Measurements from ENCODE around the gene CCDC107. TPM values are rescaled to one million over a fixed set of nuclear protein-coding genes. Genes with fewer than 3 reads are reported as not detected.

CCDC107 gene
- total and polyA plus RNA-seq, 9 donors, result 14.6 to 29.8 (median 17.9) TPM

DNA sequence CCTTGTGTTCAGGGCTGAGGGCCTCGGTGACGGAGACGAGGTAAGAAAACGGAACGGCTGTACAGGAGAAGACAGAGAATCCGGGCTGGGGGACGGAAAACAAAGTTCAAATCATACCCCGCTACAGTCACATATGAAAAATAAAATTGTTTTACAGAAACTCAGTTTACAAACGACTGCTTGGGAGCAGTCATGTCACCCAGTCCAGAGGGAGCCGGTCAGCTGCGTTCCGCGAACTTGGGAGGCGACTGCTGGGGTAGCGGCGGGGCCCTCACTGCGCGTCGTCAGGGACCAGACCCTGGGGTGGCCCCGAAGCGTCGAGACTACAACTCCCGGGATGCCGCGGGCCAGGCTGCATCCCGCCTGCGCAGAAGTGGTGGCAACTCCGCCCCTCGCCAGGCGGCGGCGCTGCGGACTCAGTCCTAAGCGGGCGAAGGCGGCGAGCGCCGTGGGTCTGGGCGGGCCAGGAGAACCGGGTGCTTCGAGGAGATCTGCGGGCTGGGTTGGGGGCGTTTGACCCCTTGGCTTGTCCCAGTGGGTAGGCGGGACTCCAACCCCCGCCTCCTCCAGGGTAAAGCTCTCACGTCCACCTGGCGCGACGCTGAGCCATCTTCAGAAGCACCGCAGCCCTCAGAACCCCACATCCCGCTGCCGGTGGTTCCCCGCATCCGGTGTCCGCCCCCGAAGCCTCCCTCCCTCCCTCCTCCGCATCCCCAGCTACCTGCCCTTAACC, 11.4 kb upstream of the CCDC107 start:
- 0 to 1% (median 1%) methylated on average over 32 to 58 of the region's 58 CpGs for WGBS, 3 donors
- H3K27ac ChIP-seq, result peak overlapping the region; percentile 48 to 78
- peaks cover 3% of the 10 kb centered on the region for H3K4me1 ChIP-seq (ENCODE audit: insufficient read depth)
- peak; percentile 93 to 97 (median 95) for DNase-seq
- H3K9me3 ChIP-seq, result no peaks in the 10 kb centered on the region
- intact Hi-C loops (cut with DNase I), result loop anchor here in 2 of 4 donors (2.0 to 10.0 kb wide), 3 partner anchors 39 to 238 kb away; partner anchors contain the start of gene TESK1 (in 2 of the 2)
- no peaks in the 10 kb centered on the region for H3K36me3 ChIP-seq
- no peak for TF ChIP-seq EP300 (IDR thresholded peaks at IDR 0.05)
- TF ChIP-seq, protein P1, sequence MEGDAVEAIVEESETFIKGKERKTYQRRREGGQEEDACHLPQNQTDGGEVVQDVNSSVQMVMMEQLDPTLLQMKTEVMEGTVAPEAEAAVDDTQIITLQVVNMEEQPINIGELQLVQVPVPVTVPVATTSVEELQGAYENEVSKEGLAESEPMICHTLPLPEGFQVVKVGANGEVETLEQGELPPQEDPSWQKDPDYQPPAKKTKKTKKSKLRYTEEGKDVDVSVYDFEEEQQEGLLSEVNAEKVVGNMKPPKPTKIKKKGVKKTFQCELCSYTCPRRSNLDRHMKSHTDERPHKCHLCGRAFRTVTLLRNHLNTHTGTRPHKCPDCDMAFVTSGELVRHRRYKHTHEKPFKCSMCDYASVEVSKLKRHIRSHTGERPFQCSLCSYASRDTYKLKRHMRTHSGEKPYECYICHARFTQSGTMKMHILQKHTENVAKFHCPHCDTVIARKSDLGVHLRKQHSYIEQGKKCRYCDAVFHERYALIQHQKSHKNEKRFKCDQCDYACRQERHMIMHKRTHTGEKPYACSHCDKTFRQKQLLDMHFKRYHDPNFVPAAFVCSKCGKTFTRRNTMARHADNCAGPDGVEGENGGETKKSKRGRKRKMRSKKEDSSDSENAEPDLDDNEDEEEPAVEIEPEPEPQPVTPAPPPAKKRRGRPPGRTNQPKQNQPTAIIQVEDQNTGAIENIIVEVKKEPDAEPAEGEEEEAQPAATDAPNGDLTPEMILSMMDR (IDR thresholded peaks at IDR 0.05), result peak; percentile 96 to 99 (median 98)
- peak; percentile 88 for TF ChIP-seq POLR2A (IDR thresholded peaks at IDR 0.05)
- no peaks in the 10 kb centered on the region for H3K27me3 ChIP-seq
- peak overlapping the region; percentile 42 for H3K4me3 ChIP-seq

DNA sequence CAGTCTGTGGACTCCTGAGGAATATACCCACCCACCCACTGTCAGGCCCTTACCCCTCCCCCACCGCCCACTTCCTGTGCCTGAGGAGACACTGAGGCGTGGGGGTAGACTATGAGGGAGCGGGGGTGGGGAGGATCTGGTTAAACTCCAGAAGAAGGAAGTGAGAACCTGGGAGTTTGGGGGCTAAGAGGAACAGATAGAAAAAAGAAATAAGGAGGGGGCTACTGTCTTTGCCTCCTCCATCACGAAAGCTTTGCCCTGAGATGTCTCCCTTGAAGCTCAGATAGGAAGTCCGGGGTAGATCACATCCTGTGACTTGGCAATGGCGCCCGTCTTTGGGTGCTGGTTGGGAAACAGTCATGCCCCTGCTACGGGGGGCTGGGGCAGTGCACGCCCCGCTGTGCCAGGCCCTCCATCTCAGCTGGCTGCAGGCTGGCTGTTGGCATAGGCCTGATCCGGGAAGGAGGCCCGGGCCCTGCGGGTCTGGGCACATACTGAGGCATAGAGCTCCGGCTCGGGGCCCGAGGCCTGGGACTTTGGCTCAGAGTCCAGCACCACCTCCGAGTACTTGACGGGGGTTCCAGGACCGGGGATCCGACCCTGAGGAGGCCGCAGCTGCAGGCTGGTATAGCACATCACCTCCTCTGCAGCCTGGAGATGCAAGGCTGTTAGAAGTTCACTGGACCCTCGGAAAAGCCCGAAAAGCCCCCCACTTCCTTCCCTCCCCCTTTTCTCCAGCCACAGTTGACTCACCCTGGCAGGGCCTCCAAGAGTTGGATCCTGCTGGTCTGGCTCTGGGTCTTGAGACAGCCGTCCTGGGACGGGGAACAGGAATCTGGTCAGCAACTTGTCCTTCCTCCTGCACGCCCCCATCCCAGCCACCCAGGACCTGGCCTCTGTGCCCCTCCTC, 8.4 kb upstream of the CCDC107 start:
- DNase-seq, result peak in 1 of 5 donors; percentile 37
- intact Hi-C loops (cut with DNase I), result loop anchor here in 1 of 4 donors (5.0 to 10.0 kb wide), 4 partner anchors 42 to 235 kb away; partner anchors contain the start of genes RUSC2 and TESK1
- Histone ChIP-seq H3K9me3 (no peaks in the 10 kb centered on the region), H3K4me1 (ENCODE audit: insufficient read depth) (peaks cover 3% of the 10 kb centered on the region), H3K27ac (no peak overlapping the region), H3K27me3 (no peaks in the 10 kb centered on the region), H3K4me3 (no peak overlapping the region), H3K36me3 (no peaks in the 10 kb centered on the region)
- no peak for TF ChIP-seq EP300 (IDR thresholded peaks at IDR 0.05)
- no peak for TF ChIP-seq POLR2A (IDR thresholded peaks at IDR 0.05)
- TF ChIP-seq, protein P1 (IDR thresholded peaks at IDR 0.05), result no peak
- whole genome bisulfite sequencing, 3 donors, result 79 to 83% (median 82%) methylated on average over 25 to 26 of the region's 26 CpGs

DNA sequence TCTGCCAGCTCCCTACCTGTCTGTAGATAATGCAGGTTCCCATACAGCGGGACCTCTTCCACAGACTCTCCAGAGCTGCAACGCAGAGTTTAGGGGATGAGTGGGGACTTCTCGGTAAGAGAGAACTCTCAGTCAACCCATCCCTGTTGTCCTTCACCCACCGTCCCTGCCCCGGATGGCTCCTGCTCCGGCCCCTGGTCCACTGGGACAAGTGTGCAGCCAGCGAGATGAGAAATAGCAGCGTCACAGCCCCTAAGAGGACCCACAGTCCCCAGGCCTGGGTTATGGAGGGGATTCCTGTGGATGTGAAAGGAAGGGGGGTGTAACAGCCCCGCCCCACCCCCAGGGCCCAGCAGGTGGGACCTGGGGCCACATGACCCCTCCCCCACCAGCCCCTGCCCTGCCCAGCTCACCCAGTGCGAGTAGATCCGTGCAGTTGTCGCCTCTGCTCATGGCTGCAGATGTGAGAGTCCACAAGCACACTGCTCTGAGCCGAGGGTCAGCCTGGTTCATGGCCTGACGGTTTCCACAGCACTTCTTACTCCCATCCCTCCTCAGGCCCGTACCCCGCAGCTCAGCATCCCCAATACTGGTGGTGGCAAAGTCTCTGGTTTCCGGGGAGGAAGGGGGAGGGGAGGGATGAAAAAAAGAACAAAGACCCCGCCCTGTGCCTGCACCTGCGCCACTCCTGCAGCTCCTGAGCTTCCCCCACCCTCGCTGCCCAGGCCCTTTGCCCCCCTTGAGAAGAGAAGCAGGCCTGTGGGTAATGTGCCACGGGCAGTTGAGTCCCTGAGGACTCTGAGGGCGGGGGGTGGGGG, 7.5 kb upstream of the CCDC107 start, which contains the start of gene SIT1:
SIT1 (minus strand) TSS at position 591 of the 818 bp plus-strand sequence; CDS start at position 513, 78 bp downstream.
- Histone ChIP-seq H3K4me3 (no peak within 1 kb of the TSS), H3K27me3 (no peaks in the 10 kb centered on the region), H3K27ac (no peak within 1 kb of the TSS), H3K4me1 (ENCODE audit: insufficient read depth) (peaks cover 3% of the 10 kb centered on the region), H3K9me3 (no peaks in the 10 kb centered on the region), H3K36me3 (no peaks in the 10 kb centered on the region)
- TF ChIP-seq, protein P1 (IDR thresholded peaks at IDR 0.05), result no peak
- TF ChIP-seq POLR2A (IDR thresholded peaks at IDR 0.05) (no peak), EP300 (IDR thresholded peaks at IDR 0.05) (no peak)
- intact Hi-C loops (cut with DNase I), result loop anchor here in 1 of 4 donors (5.0 to 10.0 kb wide), 2 partner anchors 156 to 182 kb away; partner anchors contain the start of gene RUSC2
- no peak for DNase-seq
- 58 to 62% (median 61%) methylated on average over 22 of the region's 22 CpGs for WGBS, 3 donors

Measured in ovary (tissue), 9 donors.